Upper lobe of right lung (tissue), 1 donor: ENCODE data around the gene CCDC6. TPM values are rescaled to one million over a fixed set of nuclear protein-coding genes. Genes with fewer than 3 reads are reported as not detected.

Source experiments
- ATAC-seq: fragments of 200-7000 bp; cut with Tn5 transposase; one replicate; pipeline ENCODE4 v1.9.1; 2020; ENCODE audit warnings: mild to moderate bottlenecking, moderate library complexity
- DNase-seq: peaks from one replicate; pipeline ENCODE4 v3.0.0-alpha.2; 2020
- H3K27ac ChIP-seq: fragments of 200-600 bp; one replicate; pipeline ENCODE4 v1.8.0; 2022
- H3K27me3 ChIP-seq: fragments of 200-600 bp; one replicate; pipeline ENCODE4 v1.8.0; 2022; ENCODE audit warnings: mild to moderate bottlenecking
- H3K36me3 ChIP-seq: fragments of 200-600 bp; one replicate; pipeline ENCODE4 v1.8.0; 2022
- H3K4me1 ChIP-seq: fragments of 200-600 bp; one replicate; pipeline ENCODE4 v1.8.0; 2022
- H3K4me3 ChIP-seq: fragments of 200-600 bp; one replicate; pipeline ENCODE4 v1.8.0; 2022; ENCODE audit warnings: mild to moderate bottlenecking
- H3K9me3 ChIP-seq: fragments of 200-600 bp; one replicate; pipeline ENCODE4 v1.8.0; 2022
- intact Hi-C: fragments of 100-400 bp; cut with DNase I; formaldehyde crosslinking; loops from one replicate; pipeline ENCODE4 v1.11.0; 2022
- total RNA-seq: library from RNA; stranded (reverse); fragmentation: NEBNext Ultra II Directional; extraction: Animal tissue kit (Norgen Biotek cat#: 25700); gene quantifications from one replicate; pipeline ENCODE4 v1.2.1, GENCODE V29; 2021
- TF ChIP-seq, protein P1 (sequence below): fragments of 200-600 bp; IDR thresholded peaks from one replicate; pipeline ENCODE4 v1.8.0; 2022; ENCODE audit warnings: antibody characterized with exemption
- donor health status: DM: no; HTN: yes; CAD: no; lungs with severe emphysema.

CCDC6 gene
- total RNA-seq, 1 donor from 2014 or later = 55.7 TPM

DNA sequence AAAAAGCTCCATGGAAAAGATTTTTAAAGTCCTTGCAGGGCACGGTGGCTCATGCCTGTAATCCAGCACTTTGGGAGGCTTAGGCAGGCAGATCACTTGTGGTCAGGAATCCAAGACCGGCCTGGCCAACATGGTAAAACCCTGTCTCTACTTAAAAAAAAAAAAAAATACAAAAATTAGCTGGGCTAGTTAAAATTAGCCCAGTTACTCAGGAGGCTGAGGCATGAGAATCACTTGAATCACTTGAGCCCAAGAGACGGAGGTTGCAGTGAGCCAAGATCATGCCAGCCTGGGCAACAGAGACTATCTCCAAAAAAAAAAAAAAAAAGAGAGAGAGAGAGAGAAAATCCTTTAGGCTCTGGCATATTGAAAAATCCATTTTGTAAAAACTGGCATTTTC is 61.9 kb downstream of the CCDC6 start:
- intact Hi-C loops = no loop called here
- no peak for DNase-seq
- ATAC-seq = no peak
- peaks cover 41% of the 10 kb centered on the region for H3K36me3 ChIP-seq
- H3K9me3 ChIP-seq = no peaks in the 10 kb centered on the region
- H3K4me3 ChIP-seq = no peak overlapping the region
- no peak overlapping the region for H3K27ac ChIP-seq
- H3K27me3 ChIP-seq = no peaks in the 10 kb centered on the region
- H3K4me1 ChIP-seq = no peaks in the 10 kb centered on the region
- TF ChIP-seq, protein P1, sequence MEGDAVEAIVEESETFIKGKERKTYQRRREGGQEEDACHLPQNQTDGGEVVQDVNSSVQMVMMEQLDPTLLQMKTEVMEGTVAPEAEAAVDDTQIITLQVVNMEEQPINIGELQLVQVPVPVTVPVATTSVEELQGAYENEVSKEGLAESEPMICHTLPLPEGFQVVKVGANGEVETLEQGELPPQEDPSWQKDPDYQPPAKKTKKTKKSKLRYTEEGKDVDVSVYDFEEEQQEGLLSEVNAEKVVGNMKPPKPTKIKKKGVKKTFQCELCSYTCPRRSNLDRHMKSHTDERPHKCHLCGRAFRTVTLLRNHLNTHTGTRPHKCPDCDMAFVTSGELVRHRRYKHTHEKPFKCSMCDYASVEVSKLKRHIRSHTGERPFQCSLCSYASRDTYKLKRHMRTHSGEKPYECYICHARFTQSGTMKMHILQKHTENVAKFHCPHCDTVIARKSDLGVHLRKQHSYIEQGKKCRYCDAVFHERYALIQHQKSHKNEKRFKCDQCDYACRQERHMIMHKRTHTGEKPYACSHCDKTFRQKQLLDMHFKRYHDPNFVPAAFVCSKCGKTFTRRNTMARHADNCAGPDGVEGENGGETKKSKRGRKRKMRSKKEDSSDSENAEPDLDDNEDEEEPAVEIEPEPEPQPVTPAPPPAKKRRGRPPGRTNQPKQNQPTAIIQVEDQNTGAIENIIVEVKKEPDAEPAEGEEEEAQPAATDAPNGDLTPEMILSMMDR = no peak

DNA sequence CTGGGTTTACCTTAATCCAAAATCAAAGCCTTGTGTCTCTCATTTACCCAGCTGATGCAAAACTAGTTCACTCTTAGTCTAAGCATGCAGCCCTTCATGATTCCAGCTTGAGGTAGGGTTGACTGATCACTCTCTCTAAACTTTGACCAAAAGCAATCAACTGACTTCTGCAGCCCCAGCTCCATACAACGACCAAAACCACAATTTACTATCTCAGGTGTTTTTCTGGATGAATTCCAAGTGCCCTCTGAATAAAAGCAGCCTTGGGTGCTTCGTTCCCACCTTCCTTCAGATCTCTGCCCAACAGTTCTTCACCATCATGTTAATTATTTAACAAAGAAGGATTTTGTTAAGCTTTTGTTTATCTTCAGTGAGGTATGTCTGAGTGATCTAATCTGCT is 62.6 kb downstream of the CCDC6 start:
- intact Hi-C loops = no loop called here

DNA sequence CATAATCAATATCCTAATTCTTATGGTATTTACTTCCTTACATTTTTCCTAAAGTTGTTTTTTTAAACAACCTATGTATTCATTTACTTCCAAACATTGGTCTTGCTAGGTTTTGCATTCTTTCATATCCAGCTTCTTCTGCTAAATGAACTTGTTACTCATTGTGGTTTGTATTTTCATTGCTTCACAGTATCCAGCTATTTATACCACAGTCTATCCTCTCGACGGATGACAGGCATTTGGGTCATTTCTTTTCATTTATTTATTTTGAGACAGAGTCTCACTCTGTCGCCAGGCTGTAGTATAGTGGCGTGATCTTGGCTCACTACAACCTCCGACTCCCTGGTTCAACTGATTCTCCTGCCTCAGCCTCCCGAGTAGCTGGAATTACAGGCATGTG is 66.8 kb downstream of the CCDC6 start:
- intact Hi-C loops = no loop called here
- no peaks in the 10 kb centered on the region for H3K4me1 ChIP-seq
- no peaks in the 10 kb centered on the region for H3K27me3 ChIP-seq
- TF ChIP-seq, protein P1 = no peak
- H3K9me3 ChIP-seq = no peaks in the 10 kb centered on the region
- no peaks in the 10 kb centered on the region for H3K36me3 ChIP-seq
- DNase-seq (no peak), ATAC-seq (no peak)
- H3K4me3 ChIP-seq = no peak overlapping the region
- no peak overlapping the region for H3K27ac ChIP-seq

More for the DNA sequence above, 62.6 kb downstream of the CCDC6 start:
- no peaks in the 10 kb centered on the region for H3K9me3 ChIP-seq
- no peaks in the 10 kb centered on the region for H3K27me3 ChIP-seq
- H3K4me1 ChIP-seq = no peaks in the 10 kb centered on the region
- ATAC-seq = no peak
- TF ChIP-seq, protein P1 = no peak
- DNase-seq = no peak
- H3K4me3 ChIP-seq = no peak overlapping the region
- H3K27ac ChIP-seq = no peak overlapping the region
- peaks cover 34% of the 10 kb centered on the region for H3K36me3 ChIP-seq

DNA sequence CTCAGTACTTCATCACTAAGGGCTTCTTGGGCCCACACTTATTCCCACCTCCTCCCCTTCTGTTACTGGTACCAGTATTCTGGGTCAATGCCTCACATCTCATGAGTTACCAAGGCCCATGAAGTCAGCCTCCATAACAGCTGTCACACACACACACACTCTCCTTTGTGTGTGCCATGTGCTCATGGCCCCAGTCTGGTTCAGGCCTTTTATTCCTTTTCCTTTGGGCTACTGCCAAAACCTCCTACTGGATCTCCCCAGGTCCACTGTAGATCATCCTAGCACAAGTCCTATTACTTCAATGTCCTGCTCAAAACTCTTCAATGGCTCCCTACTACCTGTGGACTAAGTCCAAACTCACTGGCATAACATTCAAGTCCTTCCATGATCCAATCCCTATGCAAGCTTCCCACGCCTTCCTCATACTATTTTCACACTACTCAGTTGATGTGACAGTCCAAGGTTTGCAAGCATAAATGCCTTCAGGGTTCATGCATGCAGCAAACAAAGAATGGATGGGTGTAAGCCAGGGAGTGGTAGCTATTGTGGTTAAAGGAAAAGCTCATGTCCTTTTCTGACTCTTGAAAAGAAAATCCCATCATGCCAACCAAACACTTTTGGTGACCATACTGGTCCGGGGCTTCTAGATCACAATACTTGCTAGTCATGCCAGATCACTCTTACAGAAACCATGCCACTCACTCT is 68.1 kb downstream of the CCDC6 start:
- no peaks in the 10 kb centered on the region for H3K27me3 ChIP-seq
- H3K36me3 ChIP-seq = no peaks in the 10 kb centered on the region
- no peaks in the 10 kb centered on the region for H3K4me1 ChIP-seq
- no peak overlapping the region for H3K27ac ChIP-seq
- no peaks in the 10 kb centered on the region for H3K9me3 ChIP-seq
- no peak overlapping the region for H3K4me3 ChIP-seq
- TF ChIP-seq, protein P1 = no peak
- intact Hi-C loops = no loop called here
- no peak for DNase-seq
- ATAC-seq = no peak

DNA sequence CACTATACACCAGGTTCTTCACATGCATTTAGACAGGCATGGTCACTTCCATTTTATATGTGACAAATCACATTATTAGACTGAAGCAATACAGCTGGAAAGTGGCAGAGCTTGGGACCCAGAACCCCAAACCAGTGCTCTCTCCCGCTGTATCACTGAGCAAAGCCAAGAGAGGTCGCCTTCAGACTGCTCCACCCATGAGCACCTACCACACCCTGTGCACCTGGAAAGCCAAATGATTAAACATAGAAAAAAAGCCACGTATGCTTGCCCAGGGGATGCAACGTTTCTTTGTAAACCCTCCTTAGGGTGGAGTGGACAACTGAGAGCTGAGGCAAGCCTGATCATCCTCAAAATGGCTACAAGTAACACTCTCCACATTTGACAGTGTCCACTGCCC is 72.5 kb downstream of the CCDC6 start:
- Histone ChIP-seq H3K27ac (no peak overlapping the region), H3K36me3 (peaks cover 20% of the 10 kb centered on the region), H3K4me1 (no peaks in the 10 kb centered on the region), H3K4me3 (no peak overlapping the region), H3K27me3 (no peaks in the 10 kb centered on the region), H3K9me3 (no peaks in the 10 kb centered on the region)
- TF ChIP-seq, protein P1 = no peak
- DNase-seq (no peak), ATAC-seq (peak; percentile 14)
- intact Hi-C loops = no loop called here

DNA sequence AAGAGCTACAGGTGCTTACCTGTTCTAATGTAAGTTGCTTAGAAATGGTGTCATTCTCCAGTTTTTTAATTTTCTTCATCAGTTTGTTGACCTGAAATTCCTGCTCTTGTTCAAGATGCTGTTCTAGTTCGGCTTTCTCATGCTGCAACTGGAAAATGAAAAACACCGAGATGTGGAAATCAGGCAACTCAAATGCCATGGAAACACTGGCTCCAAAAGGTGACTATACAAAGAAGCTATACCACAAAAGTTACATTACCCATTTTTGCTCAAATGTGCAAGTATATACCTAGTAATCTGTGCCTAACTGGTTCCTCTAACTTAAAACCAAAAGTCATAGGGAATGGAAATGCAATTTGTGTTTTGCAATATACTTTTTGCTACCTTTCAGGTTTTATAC is 73.8 kb downstream of the CCDC6 start:
- DNase-seq (no peak), ATAC-seq (no peak)
- H3K9me3 ChIP-seq = no peaks in the 10 kb centered on the region
- H3K27me3 ChIP-seq = no peaks in the 10 kb centered on the region
- H3K36me3 ChIP-seq = peaks cover 20% of the 10 kb centered on the region
- TF ChIP-seq, protein P1 = no peak
- no peak overlapping the region for H3K27ac ChIP-seq
- H3K4me3 ChIP-seq = no peak overlapping the region
- intact Hi-C loops = no loop called here
- no peaks in the 10 kb centered on the region for H3K4me1 ChIP-seq
